GM12878 (cell line): ENCODE results near the gene DDX42.

ENCODE experiments used
- CTCF ChIP-seq, 3 experiments: IDR thresholded peaks in 2 of 3; conservative IDR thresholded peaks in 1 of 3; 2 replicates each; pipeline ENCODE4 v1.5.1; 2011; ENCODE audit warnings: low read depth in 3 of 3, low read length in 3 of 3, mild to moderate bottlenecking in 3 of 3, control low read depth in 2 of 3, moderate library complexity in 2 of 3, inconsistent platforms in 1 of 3, mixed read lengths in 1 of 3; ENCODE audit not compliant: control insufficient read depth in 2 of 3, insufficient read depth in 1 of 3; ENCODE audit errors: extremely low read depth in 1 of 3
- TCF12 ChIP-seq: IDR thresholded peaks from 2 replicates; pipeline ENCODE4 v1.6.1; 2011; ENCODE audit warnings: low read depth, mild to moderate bottlenecking, low read length

- TF ChIP-seq TCF12: no peak
- TF ChIP-seq CTCF (IDR thresholded peaks at IDR 0.05 in 2 of 3, conservative IDR thresholded peaks at IDR 0.05 in 1 of 3; ENCODE audit: control insufficient read depth in 2 of 3, extremely low read depth in 1 of 3, insufficient read depth in 1 of 3, low read depth in 3 of 3, low read length in 3 of 3): no peak
Measured at GRCh38 chr17:63854709-63855108, 80.7 kb downstream of the DDX42 start.
